HG03342 (cell line): Measurements from ENCODE around the gene MBD6.
A peak's percentile ranks its signal among the peaks of the same experiment; 100 is the strongest.

Source experiments
- ATAC-seq: cut with Tn5 transposase; IDR thresholded peaks from one replicate; pipeline ENCODE4 v1.9.1; 2021; ENCODE audit warnings: mild to moderate bottlenecking, moderate library complexity; ENCODE audit not compliant: unreplicated experiment

The MBD6 gene

GRCh38 chr12:57522011-57522886 is at the start of gene MBD6:
TSS of gene MBD6 (plus strand) at chr12:57522824. CDS start at chr12:57524304, 1,480 bp downstream.
- ATAC-seq, result peak; percentile 37

GRCh38 chr12:57473392-57473791 is 49.2 kb upstream of the MBD6 start:
- no peak for ATAC-seq

GRCh38 chr12:57473886-57474285 is 48.7 kb upstream of the MBD6 start:
- ATAC-seq, result no peak

GRCh38 chr12:57474430-57474829 is 48.2 kb upstream of the MBD6 start:
- no peak for ATAC-seq

- no peak for ATAC-seq
Observed at GRCh38 chr12:57474862-57475261, 47.8 kb upstream of the MBD6 start.

- no peak for ATAC-seq
Observed at GRCh38 chr12:57475271-57476161, 47.1 kb upstream of the MBD6 start.

- ATAC-seq, result peak; percentile 48
Observed at GRCh38 chr12:57476162-57476992, 46.2 kb upstream of the MBD6 start.

GRCh38 chr12:57476993-57477709 is 45.5 kb upstream of the MBD6 start:
- no peak for ATAC-seq

GRCh38 chr12:57477710-57478681 is 44.6 kb upstream of the MBD6 start:
- ATAC-seq, result peak; percentile 36

GRCh38 chr12:57479043-57479375 is 43.6 kb upstream of the MBD6 start:
- no peak for ATAC-seq

GRCh38 chr12:57479376-57480115 is 43.1 kb upstream of the MBD6 start, which contains the start of gene ARHGAP9:
TSS of gene ARHGAP9 (minus strand) at chr12:57479866. CDS start at chr12:57479406, 460 bp downstream.
- peak; percentile 37 for ATAC-seq

GRCh38 chr12:57481671-57482070 is 41.0 kb upstream of the MBD6 start:
- ATAC-seq, result no peak

- ATAC-seq, result no peak
Observed at GRCh38 chr12:57483466-57483865, 39.2 kb upstream of the MBD6 start.

- no peak for ATAC-seq
Observed at GRCh38 chr12:57485695-57486094, 36.9 kb upstream of the MBD6 start.

GRCh38 chr12:57487055-57487596 is 35.5 kb upstream of the MBD6 start:
- ATAC-seq, result no peak

- peak; percentile 96 for ATAC-seq
Observed at GRCh38 chr12:57487597-57488401, 34.8 kb upstream of the MBD6 start, which contains the start of gene MARS1. TSS of gene MARS1 (plus strand) at chr12:57488068. CDS start at chr12:57488091, 23 bp downstream.
